Measurements from ENCODE around the gene MAP3K5. TPM values are rescaled to one million over a fixed set of nuclear protein-coding genes. Genes with fewer than 3 reads are reported as not detected.
A peak's percentile ranks its signal among the peaks of the same experiment; 100 is the strongest.

The MAP3K5 gene
- total RNA-seq, 3 donors from 2014 or later (not counting 1 experiment from before 2014, with no cell fraction given): 19.7 to 36.7 (median 35.4) TPM

DNA sequence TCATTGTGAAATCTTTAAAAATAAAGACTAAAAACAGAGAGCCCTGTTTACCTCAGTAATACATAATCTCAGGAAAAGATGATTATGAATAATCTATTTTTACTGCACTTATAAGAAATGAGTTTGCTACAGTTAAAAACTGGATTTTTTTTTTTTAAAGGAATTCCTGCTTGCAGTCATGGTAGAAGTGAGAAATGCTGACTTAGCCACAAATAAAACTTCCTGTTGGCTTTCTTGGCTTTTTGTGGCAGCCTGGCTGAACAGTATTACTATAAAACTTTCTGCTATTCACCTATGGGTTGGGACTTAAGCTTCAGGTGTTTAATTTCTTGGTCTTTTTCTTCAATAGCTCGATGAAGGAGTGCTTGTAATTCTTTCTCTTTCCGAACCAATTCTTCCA lies 230.1 kb downstream of the MAP3K5 start:
- Mint-ChIP-seq H3K36me3 (peaks cover 25% of the 10 kb centered on the region), H3K4me3 (no peak overlapping the region), H3K4me1 (peaks cover 33 to 43% of the 10 kb centered on the region in 2 donors), H3K27me3 (ENCODE audit: low read depth in 2 of 2) (no peaks in the 10 kb centered on the region), H3K9me3 (no peaks in the 10 kb centered on the region), H3K27ac (no peak overlapping the region)
- no peaks in the 10 kb centered on the region for H3K9me3 ChIP-seq (ENCODE audit: control insufficient read depth, insufficient read depth, low read length)
- TF ChIP-seq, protein P1, sequence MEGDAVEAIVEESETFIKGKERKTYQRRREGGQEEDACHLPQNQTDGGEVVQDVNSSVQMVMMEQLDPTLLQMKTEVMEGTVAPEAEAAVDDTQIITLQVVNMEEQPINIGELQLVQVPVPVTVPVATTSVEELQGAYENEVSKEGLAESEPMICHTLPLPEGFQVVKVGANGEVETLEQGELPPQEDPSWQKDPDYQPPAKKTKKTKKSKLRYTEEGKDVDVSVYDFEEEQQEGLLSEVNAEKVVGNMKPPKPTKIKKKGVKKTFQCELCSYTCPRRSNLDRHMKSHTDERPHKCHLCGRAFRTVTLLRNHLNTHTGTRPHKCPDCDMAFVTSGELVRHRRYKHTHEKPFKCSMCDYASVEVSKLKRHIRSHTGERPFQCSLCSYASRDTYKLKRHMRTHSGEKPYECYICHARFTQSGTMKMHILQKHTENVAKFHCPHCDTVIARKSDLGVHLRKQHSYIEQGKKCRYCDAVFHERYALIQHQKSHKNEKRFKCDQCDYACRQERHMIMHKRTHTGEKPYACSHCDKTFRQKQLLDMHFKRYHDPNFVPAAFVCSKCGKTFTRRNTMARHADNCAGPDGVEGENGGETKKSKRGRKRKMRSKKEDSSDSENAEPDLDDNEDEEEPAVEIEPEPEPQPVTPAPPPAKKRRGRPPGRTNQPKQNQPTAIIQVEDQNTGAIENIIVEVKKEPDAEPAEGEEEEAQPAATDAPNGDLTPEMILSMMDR (IDR thresholded peaks at IDR 0.05): no peak
- H3K4me1 ChIP-seq (ENCODE audit: control insufficient read depth, insufficient read depth, low read length): peaks cover 11% of the 10 kb centered on the region
- intact Hi-C loops (cut with micrococcal nuclease): no loop called here
- ATAC-seq (no peak), DNase-seq (no peak)
- no peaks in the 10 kb centered on the region for H3K27me3 ChIP-seq (ENCODE audit: control insufficient read depth, insufficient read depth, low read length)
- H3K27ac ChIP-seq (ENCODE audit: low read length): no peak overlapping the region
- H3K4me3 ChIP-seq (ENCODE audit: low read length): no peak overlapping the region
- WGBS (ENCODE audit: insufficient coverage): 60% methylated on average over 1 of the region's 2 CpGs
- H3K36me3 ChIP-seq (ENCODE audit: control insufficient read depth, insufficient read depth, low read length): peaks cover 33% of the 10 kb centered on the region

DNA sequence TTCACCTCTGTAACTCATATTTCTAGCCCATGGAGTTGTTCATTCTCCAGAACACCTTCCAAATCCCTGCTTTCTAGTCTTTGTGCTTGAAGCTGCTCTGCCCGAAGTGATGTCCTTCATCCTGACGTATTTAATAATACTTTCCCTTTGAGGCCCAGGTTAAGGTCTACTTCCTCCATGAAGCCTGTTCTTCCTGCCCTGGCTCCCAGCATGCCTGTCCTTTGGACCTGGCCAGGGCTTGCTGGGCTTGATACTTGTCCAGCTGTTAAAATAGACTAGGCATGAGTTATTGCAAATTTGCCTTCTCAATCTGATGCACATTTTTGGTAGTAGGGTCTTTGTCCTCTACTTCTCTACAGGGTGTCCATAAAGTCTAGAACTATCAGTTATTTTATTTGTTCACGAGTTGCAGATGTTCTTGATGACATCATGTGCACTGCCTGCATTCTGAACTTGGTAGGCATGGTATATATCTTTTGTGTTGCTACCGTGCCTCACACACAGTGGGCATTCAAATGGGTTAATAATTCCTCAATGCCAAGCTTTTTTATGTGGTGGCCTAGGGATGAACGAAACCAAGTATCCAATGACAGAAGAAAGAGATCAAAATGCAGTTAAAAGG lies 239.0 kb downstream of the MAP3K5 start:
- intact Hi-C loops (cut with micrococcal nuclease): no loop called here
- no peak overlapping the region for H3K4me3 ChIP-seq (ENCODE audit: low read length)
- no peak for ATAC-seq
- H3K36me3 ChIP-seq (ENCODE audit: control insufficient read depth, insufficient read depth, low read length): peaks cover 16% of the 10 kb centered on the region
- peaks cover 13% of the 10 kb centered on the region for H3K4me1 ChIP-seq (ENCODE audit: control insufficient read depth, insufficient read depth, low read length)
- 84% methylated on average over 5 of the region's 5 CpGs for WGBS (ENCODE audit: insufficient coverage)
- H3K9me3 ChIP-seq (ENCODE audit: control insufficient read depth, insufficient read depth, low read length): no peaks in the 10 kb centered on the region
- peaks cover 12% of the 10 kb centered on the region for H3K27me3 ChIP-seq (ENCODE audit: control insufficient read depth, insufficient read depth, low read length)
- DNase-seq: no peak
- Mint-ChIP-seq H3K4me1 (peaks cover 0 to 6% of the 10 kb centered on the region in 2 donors), H3K36me3 (peaks cover 9% of the 10 kb centered on the region), H3K27me3 (ENCODE audit: low read depth in 2 of 2) (peaks cover 12% of the 10 kb centered on the region in 2 donors), H3K27ac (no peak overlapping the region), H3K9me3 (no peaks in the 10 kb centered on the region), H3K4me3 (no peak overlapping the region)
- no peak overlapping the region for H3K27ac ChIP-seq (ENCODE audit: low read length)
- TF ChIP-seq, protein P1 (IDR thresholded peaks at IDR 0.05): no peak

DNA sequence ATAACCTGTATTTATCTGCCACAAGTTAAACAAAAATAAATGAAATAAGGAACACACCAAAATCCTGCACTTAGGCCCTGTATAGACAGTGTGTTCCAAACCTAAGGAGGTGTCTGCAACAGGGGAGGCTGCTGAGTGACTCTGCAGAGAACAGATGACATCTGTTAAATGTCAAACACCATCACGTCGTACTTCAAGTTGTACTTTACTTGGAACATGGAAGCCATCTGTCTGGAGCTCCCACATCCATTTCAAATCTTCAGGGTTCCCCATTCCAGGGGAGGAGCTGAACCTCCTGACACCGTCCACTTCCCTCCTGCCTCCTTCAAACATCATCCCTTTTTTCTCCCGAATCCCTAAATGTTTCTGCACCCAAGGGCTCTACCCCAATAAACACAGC lies 240.2 kb downstream of the MAP3K5 start:
- intact Hi-C loops (cut with micrococcal nuclease): no loop called here
- H3K4me1 Mint-ChIP-seq: peaks cover 0 to 6% of the 10 kb centered on the region in 2 donors
- H3K27ac Mint-ChIP-seq: no peak overlapping the region
- ATAC-seq (no peak), DNase-seq (no peak)
- Histone ChIP-seq H3K4me1 (ENCODE audit: control insufficient read depth, insufficient read depth, low read length) (peaks cover 13% of the 10 kb centered on the region), H3K36me3 (ENCODE audit: control insufficient read depth, insufficient read depth, low read length) (peaks cover 7% of the 10 kb centered on the region), H3K27ac (ENCODE audit: low read length) (no peak overlapping the region), H3K4me3 (ENCODE audit: low read length) (no peak overlapping the region), H3K9me3 (ENCODE audit: control insufficient read depth, insufficient read depth, low read length) (no peaks in the 10 kb centered on the region), H3K27me3 (ENCODE audit: control insufficient read depth, insufficient read depth, low read length) (peaks cover 13% of the 10 kb centered on the region)
- H3K9me3 Mint-ChIP-seq: no peaks in the 10 kb centered on the region
- no peaks in the 10 kb centered on the region for H3K36me3 Mint-ChIP-seq
- peak overlapping the region; percentile 11 for H3K4me3 Mint-ChIP-seq
- TF ChIP-seq, protein P1 (IDR thresholded peaks at IDR 0.05): no peak
- whole genome bisulfite sequencing (ENCODE audit: insufficient coverage): 89% methylated on average over 4 of the region's 4 CpGs
- peaks cover 15 to 24% of the 10 kb centered on the region in 2 donors for H3K27me3 Mint-ChIP-seq (ENCODE audit: low read depth in 2 of 2)

DNA sequence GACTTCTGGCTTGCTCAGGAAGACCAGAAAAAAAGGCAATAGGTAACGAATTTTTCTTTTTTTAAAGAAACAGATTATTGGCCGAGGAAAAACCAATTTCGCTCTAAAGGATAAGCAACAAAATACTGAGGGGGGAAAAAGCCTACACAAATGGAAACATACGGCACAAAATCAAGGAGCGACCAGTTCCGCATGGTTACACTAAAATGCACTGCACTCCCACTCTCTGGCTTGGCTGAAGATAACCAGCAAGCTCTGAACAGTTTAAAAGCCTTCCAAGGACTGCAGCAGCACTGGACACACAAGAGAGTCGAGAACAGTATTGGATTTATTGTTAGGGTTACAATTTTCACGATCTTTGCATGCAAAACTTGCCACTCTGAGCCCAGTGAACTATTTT lies 241.2 kb downstream of the MAP3K5 start:
- Mint-ChIP-seq H3K4me3 (peak overlapping the region; percentile 66), H3K4me1 (peaks cover 0 to 6% of the 10 kb centered on the region in 2 donors), H3K36me3 (no peaks in the 10 kb centered on the region), H3K9me3 (no peaks in the 10 kb centered on the region), H3K27me3 (ENCODE audit: low read depth in 2 of 2) (peaks cover 22 to 34% of the 10 kb centered on the region in 2 donors), H3K27ac (peak overlapping the region in 1 of 2 donors; percentile 37)
- peaks cover 2% of the 10 kb centered on the region for H3K36me3 ChIP-seq (ENCODE audit: control insufficient read depth, insufficient read depth, low read length)
- H3K27me3 ChIP-seq (ENCODE audit: control insufficient read depth, insufficient read depth, low read length): peaks cover 17% of the 10 kb centered on the region
- intact Hi-C loops (cut with micrococcal nuclease): no loop called here
- ATAC-seq: no peak
- DNase-seq: peak in 1 of 2 donors; percentile 9
- peaks cover 13% of the 10 kb centered on the region for H3K4me1 ChIP-seq (ENCODE audit: control insufficient read depth, insufficient read depth, low read length)
- H3K9me3 ChIP-seq (ENCODE audit: control insufficient read depth, insufficient read depth, low read length): no peaks in the 10 kb centered on the region
- H3K4me3 ChIP-seq (ENCODE audit: low read length): no peak overlapping the region
- TF ChIP-seq, protein P1 (IDR thresholded peaks at IDR 0.05): no peak
- 72% methylated on average over 8 of the region's 8 CpGs for WGBS (ENCODE audit: insufficient coverage)
- H3K27ac ChIP-seq (ENCODE audit: low read length): no peak overlapping the region

Data from natural killer cell (primary cell).